GM12801 (cell line): ENCODE measurements around the gene CELF2.

Experiments
- CTCF ChIP-seq: IDR thresholded peaks from one replicate; pipeline ENCODE4 v1.5.1; 2011; ENCODE audit warnings: control low read depth; ENCODE audit not compliant: insufficient read length; ENCODE audit errors: extremely low read depth

CELF2 gene

GRCh38 chr10:11245981-11246590, 228.4 kb downstream of the CELF2 start:
- TF ChIP-seq CTCF: no peak

- TF ChIP-seq CTCF: no peak
These were observed 229.2 kb downstream of the CELF2 start for GRCh38 chr10:11246752-11247467.

- TF ChIP-seq CTCF: no peak
These were observed 231.6 kb downstream of the CELF2 start for GRCh38 chr10:11249152-11249807.

- no peak for TF ChIP-seq CTCF
These were observed 232.1 kb downstream of the CELF2 start for GRCh38 chr10:11249808-11250195.

- no peak for TF ChIP-seq CTCF
These were observed 232.6 kb downstream of the CELF2 start for GRCh38 chr10:11250304-11250703.

- TF ChIP-seq CTCF: no peak
These were observed 235.2 kb downstream of the CELF2 start for GRCh38 chr10:11252887-11253286.

- no peak for TF ChIP-seq CTCF
These were observed 235.8 kb downstream of the CELF2 start for GRCh38 chr10:11253385-11254002.
